GM19035 (cell line): ENCODE data around the gene DMTF1.
"Not testable (repeated sequence)": the region's sequence is repeated elsewhere in the genome, so short reads cannot be mapped to it uniquely, and the experiment has no call there.

Experiments used
- ATAC-seq: cut with Tn5 transposase; IDR thresholded peaks from one replicate; pipeline ENCODE4 v1.9.1; 2021; ENCODE audit not compliant: unreplicated experiment

Gene DMTF1

DNA sequence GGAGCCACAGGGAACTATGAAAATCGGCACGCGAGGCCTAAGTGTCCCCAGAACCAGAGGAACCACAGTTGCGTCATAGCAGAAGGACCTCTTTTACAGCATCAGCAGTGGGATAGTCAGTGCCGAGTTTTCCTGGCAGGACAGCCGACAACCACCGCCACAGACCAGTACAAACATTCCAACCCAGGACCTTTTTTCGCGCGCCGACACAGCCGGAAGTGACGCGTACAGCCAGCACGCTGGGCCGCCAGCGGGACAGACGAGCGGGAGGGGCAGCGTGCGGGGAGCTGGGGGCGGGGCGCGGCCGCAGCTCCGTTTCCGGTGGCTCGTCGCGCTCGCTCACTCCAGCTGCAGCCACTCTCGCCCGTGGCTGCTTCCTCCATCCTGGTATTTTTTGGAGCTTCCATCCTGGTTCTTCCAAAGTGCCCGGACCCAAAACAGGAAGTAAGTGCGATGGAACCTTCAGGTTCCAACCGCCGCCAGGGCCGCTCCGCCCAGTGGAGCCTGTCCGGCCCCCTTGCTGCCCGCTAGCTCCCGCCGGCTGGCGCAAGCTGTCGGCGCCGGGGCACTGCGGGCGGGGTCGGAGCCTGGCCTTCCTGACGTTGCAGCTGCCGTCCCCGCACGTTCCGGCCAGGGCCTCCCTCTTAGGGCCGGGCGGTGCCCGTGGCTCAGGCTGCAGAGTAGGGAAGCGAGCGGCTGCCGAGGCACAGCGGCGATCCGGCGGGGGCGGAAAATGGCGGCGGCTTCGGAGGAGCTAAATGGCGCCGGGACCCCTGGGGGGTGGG is at the start of gene DMTF1:
Gene DMTF1 (plus strand): TSS at position 342 of the 785 bp plus-strand sequence. CDS start 12,489 bp downstream, outside the sequence.
- ATAC-seq: peak; percentile 84

DNA sequence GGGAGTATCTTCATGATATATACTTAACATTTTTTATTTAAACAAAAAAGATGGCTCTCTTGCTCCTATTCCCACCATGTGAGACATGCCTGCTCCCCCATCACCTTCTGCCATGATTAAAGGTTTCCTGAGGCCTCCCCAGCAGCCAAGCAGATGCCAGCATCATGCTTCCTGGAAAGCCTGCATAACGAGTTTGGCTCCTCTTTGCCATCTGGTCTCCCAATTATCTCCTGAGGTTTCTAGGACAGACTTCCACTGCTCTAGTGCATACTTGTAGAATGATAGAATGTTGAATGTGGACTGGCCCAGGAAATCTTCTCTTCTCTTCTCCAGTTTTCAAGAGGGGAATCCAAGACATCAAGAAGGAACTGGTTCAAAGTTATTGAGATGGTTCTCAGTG is 46.9 kb upstream of the DMTF1 start:
- no peak for ATAC-seq

DNA sequence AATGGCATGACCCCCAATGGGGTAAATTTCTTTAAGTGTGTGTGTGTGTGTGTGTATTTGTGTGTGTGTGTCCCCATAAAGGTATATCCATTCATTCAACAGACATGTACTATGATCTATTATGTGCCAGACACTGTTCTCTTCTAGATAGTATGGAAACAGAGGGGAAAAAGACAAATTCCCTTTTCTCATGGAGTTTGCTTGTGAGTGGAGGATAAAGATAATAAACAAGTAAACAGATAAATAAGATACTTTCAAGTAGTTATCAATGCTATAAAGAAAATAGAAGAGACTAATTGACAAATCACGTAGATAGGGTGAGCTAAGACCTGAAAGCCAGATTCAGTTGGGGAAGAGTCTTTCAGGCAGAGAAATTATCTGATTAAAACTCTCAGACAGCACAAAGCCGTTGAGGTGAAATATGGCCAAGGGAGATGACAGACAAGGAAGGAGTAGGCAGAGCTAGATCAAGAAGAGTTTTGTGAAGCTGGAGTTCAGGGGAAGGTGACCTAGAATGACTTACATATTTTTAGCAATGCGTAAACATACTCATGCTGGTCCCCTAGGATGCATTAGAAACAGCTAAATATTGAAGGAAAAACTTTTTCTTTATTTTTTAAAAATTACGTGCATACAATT is 45.2 kb upstream of the DMTF1 start:
- ATAC-seq: no peak

DNA sequence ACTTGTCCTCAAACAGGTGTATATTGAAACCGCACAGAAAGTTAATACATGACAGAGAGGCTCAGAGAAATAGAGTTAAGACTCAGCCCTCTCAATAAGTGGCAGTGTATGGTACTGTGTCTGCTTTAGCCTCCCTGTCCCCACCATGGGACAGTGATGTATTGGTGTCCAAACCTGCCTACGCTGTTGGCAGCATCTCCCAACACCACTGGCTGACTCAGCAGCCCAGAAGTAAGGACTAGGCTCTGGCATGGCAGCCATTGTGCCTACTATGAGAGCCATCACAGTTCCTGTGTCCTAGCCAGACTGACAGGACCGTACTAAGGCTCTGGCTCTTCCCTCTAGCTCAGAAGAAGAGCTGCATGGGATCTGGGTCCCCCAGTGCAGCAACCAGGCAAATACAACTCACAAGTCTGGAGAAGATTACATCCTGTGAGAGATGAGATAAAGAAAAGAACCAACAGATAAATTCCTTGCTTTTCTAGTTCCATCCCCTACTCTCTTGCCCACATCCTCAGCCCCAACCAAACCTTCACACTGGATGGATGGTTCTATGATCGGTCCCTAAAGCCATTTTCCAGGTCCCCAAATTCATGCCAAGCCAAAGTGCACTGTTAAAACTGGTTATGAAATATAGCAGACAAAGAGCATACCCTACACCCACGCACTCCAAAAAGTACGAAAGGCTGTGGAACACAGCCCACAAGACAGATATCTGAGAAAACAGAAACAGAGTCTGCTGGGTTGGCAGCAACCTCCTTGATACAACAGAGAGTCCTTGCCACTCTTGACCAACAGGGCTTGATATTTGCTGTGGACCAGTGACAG is 44.1 kb upstream of the DMTF1 start:
- ATAC-seq: no peak

DNA sequence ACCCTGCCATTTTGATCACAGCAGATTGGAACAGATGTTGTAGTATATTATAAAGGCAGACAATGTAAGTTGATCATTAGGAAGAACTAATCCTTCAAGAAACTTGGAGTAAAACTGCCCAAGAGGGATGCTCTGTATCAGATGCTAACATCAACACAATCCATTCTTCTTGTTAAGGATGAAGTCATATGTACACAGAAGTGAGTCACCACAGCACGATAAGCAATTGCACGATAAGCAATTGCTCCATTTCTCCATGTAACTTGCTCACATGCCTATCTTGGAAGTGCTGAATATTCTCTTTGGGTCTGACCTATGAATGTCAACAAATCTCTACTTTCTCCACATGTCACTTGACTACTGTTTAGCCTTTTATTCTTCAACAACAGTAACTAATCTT is 41.5 kb upstream of the DMTF1 start:
- ATAC-seq: no peak

DNA sequence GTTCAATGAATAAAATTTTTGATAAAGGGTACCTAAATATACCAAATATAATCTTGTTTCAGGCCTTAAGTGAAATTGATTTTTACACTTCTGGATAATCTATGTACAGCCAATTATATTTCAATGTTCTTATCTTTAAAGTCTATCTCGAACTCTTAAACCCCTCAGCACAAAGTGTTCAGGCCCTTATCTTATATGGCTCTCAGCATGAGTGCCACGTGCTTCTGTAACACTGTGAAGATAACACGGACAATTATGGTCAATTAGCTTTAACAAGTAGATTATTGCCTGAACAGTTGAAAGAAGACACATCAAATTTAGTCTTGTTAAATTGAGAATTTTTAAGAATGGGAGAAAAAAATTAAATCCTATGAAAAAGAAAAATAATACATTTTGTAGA is 40.4 kb upstream of the DMTF1 start:
- no peak for ATAC-seq

GRCh38 chr7:87113077-87113476 is 39.2 kb upstream of the DMTF1 start:
- ATAC-seq: no peak

- not testable (repeated sequence) for ATAC-seq
These were observed 38.3 kb upstream of the DMTF1 start for GRCh38 chr7:87113904-87114303.

DNA sequence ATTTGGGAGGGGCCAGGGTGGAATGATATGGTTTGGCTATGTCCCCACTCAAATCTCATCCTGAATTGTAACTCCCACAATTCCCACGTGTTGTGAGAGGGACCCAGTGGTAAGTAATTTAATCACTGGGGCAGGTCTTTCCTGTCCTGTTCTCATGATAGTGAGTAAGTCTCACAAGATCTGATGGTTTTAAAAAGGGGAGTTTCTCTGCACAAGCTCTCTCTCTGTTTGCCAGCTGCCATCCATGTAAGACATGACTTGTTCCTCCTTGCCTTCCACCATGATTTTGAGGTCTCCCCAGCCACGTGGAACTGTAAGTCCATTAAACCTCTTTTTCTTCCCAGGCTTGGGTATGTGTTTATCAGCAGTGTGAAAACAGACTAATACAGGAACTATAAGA is 36.5 kb upstream of the DMTF1 start:
- ATAC-seq: not testable (repeated sequence)

- no peak for ATAC-seq
These were observed 35.9 kb upstream of the DMTF1 start for GRCh38 chr7:87116315-87116714.

DNA sequence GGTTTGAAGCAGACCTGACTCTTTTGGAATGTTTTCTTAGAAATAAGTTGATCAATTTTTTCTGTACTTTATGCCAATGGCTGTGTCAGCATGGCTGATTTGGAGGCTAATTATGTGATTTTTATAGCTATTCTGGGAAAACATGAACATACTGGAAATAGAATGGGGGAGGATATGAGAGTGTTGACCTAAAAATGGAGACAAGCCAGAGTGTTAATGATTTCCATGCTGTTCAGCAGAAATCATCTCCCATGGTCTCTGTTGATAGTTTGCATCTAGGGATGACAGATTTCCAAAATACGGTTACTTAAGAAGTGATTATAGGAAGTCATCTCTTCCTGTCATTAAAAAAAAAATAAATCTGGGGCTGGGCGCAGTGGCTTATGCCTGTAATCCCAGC is 32.7 kb upstream of the DMTF1 start:
- no peak for ATAC-seq

GRCh38 chr7:87123105-87123504 is 29.1 kb upstream of the DMTF1 start:
- no peak for ATAC-seq

DNA sequence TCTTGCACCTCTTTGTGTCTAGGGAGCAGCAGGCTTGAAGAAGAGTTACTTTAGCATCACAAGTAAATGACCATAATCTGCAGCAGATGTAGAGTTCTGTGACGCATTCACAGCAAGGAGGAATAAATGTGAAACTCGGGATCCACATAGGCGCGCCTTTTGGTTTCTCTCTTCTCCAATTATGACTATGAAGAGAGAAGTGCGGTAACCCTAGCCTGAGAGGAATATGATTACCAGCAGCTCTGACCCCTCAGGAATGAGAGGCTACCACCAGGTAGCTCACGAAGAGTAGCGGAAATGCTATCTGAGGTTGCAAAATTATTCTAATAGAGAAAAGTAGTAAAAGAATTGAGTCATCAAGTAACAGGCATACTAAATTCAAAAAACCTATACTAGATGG is 25.2 kb upstream of the DMTF1 start:
- ATAC-seq: peak; percentile 42

- ATAC-seq: no peak
These were observed 23.4 kb upstream of the DMTF1 start for GRCh38 chr7:87128861-87129267.

GRCh38 chr7:87129332-87129731 is 22.9 kb upstream of the DMTF1 start:
- ATAC-seq: no peak

DNA sequence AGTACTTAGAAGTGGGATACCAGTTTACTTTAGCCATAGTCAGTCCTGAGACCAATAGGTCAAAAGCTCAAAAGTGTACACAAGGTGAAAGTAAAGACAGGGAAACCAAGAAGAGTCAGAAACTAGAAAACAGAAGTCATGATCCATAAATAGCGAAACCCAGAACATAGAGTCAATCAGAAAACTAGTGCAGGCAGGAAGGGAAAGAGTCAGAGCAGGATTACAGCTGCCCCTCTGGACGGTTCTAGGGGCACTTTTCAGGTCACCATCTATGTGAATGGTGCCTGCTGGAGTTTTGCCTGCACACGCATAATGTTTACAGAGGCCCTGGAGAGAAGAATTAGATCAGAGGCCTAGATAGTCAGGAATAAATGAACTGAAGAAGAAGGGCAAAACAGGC is 22.4 kb upstream of the DMTF1 start:
- ATAC-seq: peak; percentile 85

DNA sequence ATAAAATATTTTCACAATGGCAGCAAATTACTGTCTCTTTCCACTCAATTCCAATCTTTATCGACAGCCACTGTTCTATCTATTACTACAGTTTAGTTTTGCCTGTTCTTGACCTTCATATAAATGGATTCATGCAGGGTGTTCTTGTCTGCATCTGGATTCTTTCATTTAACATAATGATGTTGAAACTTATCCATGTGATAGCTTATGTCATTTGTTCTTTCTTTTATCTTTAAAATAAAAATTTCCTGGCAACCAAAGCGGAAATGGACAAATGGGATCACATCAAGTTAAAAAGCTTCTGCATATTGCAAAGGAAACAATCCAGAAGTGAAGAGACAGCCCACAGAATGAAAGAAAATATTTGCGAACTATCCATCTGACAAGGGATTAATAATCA is 20.5 kb upstream of the DMTF1 start:
- no peak for ATAC-seq

DNA sequence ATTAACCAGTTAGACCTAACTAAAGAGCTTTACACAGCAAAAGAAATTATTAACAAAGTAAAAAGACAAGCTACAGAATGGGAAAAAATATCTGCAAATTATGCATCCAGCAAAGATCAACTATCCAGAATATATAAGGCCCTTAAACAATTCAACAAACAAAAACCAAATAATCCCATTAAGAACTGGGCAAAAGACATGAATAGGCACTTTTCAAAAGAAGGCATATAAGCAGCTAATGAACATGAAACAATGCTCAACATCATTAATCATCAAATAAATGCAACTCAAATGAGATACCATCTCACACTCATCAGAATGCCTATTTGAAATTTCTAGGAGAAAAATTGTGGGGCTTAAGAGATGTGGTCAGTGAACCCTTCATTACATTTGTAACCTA is 15.0 kb upstream of the DMTF1 start:
- ATAC-seq: no peak

DNA sequence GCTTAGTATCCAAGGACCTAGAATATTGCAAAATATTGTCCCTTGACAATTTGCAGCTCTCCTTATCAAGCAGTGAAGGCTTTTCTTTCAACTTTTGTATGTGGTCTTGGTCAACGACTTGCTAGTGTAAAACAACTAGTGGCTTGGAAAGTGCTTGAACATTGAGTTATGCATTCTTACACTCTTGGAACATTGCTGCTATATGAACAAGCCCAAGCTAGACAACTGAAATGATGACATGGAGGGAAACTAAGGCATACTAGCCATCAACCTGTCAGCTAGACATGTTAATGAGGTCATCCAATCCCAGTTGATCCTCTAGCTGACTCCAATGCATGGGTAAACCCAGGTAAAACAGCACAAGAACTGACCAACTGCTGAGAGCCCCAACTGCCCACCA is 12.7 kb upstream of the DMTF1 start:
- ATAC-seq: no peak

GRCh38 chr7:87140271-87140748 is 11.9 kb upstream of the DMTF1 start:
- ATAC-seq: no peak

- ATAC-seq: peak; percentile 97
These were observed 8.0 kb upstream of the DMTF1 start for GRCh38 chr7:87144173-87144657.
